ENCODE results near the gene SLC7A7. TPM values are rescaled to one million over a fixed set of nuclear protein-coding genes. Genes with fewer than 3 reads are reported as not detected.
"Not testable (repeated sequence)": the region's sequence is repeated elsewhere in the genome, so short reads cannot be mapped to it uniquely, and the experiment has no call there.

The SLC7A7 gene
- total RNA-seq, 1 experiment from 2014 or later: 1.1 TPM

DNA sequence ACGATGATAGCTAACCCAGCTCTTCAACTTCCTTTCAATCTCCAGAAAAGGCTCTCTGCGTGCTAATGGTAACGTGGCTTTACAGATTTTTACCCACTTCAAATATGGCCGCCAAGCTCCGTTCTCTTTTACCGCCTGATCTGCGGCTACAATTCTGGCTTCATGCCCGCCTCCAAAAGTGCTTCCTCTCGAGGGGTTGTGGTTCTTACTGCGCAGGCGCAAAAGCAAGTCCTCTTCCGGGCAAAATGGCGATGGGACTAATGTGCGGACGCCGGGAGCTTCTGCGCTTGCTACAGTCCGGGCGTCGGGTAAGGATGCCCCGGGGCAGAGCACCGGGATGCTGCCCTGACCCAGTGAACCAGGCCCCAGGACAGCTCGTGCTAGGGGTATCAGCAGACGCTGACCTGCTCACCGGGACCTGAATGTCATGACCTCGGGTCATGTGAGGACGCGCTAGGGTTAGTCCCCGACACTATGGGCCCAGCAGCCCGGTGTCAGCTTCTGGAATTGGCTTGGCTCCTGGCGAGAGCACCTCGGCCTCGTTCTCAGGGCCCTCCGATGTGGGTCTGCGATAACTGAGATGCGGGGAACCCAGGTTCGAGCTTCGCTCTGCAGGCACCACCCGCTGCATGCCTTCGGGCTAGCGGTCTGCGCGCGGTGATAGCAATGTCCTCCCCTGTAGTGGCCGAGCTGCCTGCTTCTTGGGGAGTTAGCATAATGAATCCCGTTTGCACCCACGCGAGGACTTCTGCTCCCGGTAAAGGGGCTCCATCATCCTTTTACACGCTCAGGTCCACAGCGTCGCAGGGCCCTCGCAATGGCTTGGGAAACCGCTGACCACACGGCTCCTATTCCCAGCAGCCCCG, 48.5 kb downstream of the SLC7A7 start, which contains the start of gene OXA1L:
TSS of gene OXA1L (plus strand) at position 232 of the 866 bp plus-strand sequence. CDS start at position 246, 14 bp downstream.
- peak; percentile 99 for DNase-seq (ENCODE audit: extremely low read depth, low read depth)

DNA sequence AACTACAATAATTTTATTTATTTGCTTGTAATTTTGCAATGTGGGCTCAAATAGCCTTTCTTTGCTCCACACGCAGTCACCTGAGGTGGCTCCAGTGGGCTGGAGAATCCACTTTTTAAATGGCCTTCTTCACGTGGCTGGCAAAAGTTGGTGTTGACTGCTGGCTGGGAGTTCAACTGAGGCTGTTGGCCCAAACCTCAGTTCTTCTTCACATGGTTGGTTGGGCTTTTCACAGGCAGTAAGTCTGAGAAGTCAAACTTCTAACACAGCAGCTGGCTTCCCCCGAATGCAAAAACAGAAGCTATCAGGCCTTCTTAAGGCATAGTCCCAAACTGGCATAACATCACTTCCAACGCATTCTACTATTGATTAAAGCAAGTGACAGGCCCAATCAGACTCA, 50.9 kb downstream of the SLC7A7 start:
- no peak for DNase-seq (ENCODE audit: extremely low read depth, low read depth)

DNA sequence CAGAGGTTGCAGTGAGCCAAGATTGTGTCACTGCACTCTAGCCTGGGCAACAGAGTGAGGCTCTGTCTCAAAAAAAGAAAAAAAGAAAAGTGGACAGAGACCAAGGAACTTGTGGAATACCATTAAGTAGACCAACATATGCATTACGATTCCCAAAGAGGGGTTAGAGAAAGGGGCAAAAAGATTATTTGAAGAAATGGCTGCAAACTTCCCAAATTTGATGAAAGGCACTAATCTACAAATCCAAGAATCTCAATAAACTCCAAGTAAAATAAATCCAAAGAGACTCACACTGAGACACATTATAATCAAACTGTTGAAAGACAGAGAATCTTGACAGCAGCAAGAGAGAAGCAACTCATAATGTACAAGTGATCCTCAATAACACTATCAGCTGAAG, 53.5 kb downstream of the SLC7A7 start:
- no peak for DNase-seq (ENCODE audit: extremely low read depth, low read depth)

DNA sequence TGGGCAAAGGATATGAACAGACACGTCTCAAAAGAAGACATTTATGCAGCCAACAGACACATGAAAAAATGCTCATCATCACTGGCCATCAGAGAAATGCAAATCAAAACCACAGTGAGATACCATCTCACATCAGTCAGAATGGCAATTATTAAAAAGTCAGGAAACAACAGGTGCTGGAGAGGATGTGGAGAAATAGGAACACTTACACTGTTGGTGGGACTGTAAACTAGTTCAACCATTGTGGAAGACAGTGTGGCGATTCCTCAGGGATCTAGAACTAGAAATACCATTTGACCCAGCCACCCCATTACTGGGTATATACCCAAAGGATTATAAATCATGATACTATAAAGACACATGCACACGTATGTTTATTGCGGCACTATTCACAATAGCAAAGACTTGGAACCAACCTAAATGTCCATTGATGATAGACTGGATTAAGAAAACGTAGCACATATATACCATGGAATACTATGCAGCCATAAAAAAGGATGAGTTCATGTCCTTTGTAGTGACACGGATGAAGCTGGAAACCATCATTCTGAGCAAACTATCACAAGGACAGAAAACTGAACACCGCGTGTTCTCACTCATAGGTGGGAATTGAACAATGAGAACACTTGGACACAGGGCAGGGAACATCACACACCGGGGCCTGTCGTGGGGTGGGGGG, 57.1 kb downstream of the SLC7A7 start:
- DNase-seq (ENCODE audit: extremely low read depth, low read depth): not testable (repeated sequence)

DNA sequence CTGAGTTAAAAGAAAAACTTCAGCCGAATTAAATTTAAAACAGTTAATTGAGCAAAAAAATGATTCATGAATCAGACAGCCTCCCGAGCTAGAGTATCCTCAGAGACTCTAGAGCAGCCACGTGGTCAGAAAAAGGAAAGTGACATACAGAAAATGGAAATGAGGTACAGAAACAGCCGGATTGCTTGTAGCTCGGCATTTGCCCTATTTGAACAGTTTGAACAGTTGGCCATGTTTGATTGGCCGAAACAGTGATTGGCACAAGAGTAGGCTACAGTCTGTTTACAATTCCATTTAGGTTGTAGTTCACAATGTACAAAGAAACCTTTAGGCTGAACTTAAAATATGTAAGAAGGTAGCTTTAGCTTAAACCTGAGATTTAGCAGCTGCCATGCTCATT, 61.6 kb downstream of the SLC7A7 start:
- no peak for DNase-seq (ENCODE audit: extremely low read depth, low read depth)

DNA sequence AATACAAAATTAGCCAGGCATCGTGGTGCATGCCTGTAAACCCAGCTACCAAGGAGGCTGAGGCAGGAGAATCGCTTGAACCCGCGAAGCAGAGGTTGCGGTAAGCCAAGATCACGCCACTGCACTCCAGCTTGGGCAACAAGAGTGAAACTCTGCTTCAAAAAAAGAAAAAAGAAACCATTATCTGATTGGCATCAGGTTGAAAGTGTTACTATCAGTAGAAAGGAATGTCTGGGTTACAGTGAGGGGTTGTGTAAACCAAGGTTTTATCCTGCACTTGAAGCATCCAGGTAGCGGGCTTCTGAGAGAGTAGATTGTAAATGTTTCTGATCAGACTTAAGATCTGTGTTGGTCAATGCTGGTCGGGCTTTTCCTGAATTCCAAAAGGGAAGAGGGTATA, 62.8 kb downstream of the SLC7A7 start:
- no peak for DNase-seq (ENCODE audit: extremely low read depth, low read depth)

DNA sequence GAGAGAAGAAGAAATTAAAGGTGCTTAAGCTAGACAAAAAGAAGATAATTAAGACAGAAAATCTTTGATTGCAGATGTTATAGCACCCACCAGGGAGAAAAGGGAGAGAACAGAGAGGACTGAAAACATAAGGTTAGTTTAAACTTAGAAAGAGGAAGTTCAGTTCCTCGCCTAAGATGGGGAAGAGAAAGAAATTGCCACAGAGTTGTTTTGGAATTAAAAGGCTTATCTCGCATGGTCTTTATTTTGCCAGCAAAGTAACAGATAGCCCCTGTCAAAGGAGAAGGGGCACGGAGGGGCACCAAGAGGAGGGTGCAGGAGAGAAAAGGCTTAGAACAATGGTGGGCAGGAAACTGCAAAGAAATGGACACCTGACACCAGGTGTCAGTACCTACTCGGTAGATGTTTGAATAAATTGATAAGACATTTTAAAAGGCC, 66.6 kb downstream of the SLC7A7 start:
- no peak for DNase-seq (ENCODE audit: extremely low read depth, low read depth)

DNA sequence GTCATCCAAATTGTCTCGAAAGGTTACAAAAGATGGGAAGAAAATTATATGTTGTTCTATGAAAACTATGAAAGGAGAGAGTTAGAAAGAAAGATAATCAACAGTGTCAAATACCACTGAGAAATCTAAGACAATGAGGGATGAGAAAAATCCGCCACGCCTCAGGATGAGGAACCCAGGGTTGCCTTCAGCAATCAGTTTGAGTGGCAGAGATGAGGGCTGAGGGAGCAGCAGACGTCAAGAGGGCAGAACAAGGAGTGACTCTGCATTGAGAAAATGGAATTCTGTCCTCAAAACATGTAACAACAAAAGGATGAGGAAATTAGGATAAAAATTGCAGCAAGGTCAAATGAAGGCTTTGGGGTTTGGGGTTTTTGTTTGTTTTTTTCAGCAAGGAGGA, 67.0 kb downstream of the SLC7A7 start:
- DNase-seq (ENCODE audit: extremely low read depth, low read depth): no peak

DNA sequence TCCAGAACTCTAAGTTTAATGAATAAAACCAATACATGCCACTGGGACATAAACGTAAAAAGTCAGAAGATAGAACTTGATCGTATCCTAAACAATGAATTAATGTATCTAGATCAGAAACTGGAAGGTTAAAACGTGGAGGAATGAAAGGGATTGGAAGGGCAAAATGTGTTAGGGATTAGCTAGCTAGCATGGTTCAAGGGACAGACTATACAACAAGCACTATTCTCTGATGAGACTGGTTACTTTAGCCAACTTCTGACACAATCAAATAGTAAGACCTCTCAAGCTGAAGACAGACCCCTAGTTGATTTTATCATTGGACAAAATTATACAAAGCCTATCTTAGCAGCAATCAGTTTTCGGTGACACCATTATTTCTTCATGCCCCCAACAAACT, 67.5 kb downstream of the SLC7A7 start:
- no peak for DNase-seq (ENCODE audit: extremely low read depth, low read depth)

DNA sequence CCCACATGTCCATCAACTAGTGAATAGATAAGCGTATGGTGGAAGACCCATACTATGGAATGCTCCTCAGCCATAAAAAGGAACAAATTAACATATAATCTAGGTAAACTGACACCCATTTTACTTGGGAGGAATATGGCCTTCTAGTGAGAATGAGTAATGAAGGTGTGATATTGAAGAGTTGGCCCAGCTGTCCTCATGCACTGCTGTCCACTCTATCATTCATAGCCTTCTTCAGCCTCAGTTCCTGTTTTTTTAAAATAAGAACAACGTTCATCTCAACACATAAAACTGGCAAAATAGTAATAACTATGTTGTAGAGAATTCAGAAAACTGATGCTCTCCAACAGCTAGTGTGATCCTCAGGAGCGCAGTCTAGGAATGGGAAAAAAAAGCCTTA, 75.2 kb downstream of the SLC7A7 start:
- no peak for DNase-seq (ENCODE audit: extremely low read depth, low read depth)

DNA sequence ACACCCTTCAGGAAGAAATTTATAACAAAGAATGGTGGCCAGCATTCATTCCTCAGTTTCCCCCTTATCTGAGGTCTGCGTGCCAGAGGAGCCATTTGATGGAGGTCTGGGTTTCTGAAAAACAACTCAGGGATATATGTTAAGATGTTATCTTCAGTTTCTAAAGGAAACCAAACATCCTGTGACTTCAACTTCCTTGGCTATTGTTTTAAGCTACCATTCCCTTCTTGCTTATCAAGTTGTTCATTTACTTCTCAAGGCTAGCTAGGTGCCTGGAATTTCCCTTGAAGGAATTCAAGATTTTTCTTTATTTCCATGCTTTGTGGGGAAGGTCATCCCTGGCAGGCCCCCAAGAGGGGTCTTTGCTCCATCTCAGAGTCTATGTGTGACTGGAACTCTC, 75.8 kb downstream of the SLC7A7 start:
- DNase-seq (ENCODE audit: extremely low read depth, low read depth): no peak

DNA sequence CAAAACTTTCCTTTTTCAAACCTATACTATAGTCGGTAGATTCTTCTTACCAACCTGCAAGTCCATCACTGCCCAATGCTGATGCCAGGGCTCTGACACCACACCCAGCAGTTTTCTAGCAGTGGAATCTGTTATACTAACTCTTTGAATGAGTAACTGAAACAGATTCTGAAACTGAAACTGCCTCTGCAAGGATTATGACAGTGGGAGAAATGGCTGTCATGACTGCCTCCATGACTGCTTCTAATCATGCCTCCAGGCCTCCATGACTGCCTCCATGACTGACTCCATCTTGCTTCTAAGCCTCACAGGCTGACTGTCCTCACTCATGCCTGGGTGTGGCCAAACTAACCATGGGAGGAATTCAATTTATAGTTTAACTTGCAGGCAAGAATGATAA, 78.2 kb downstream of the SLC7A7 start:
- no peak for DNase-seq (ENCODE audit: extremely low read depth, low read depth)

DNA sequence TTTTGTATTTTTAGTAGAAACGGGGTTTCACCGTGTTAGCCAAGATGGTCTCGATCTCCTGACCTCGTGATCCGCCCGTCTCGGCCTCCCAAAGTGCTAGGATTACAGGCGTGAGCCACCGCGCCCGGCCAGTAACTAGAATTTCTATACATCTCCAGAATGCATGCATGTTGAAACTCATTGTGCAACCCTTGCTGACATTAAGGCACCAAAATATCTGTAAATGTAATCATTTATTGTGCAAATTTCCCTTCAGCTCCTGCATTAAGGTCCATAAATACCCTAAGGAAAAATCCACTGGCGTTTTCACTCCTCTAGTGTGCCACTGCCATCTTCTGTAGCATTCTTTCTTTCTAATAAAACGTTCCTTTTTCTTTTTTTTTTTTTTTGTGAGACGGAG, 78.9 kb downstream of the SLC7A7 start:
- not testable (repeated sequence) for DNase-seq (ENCODE audit: extremely low read depth, low read depth)

DNA sequence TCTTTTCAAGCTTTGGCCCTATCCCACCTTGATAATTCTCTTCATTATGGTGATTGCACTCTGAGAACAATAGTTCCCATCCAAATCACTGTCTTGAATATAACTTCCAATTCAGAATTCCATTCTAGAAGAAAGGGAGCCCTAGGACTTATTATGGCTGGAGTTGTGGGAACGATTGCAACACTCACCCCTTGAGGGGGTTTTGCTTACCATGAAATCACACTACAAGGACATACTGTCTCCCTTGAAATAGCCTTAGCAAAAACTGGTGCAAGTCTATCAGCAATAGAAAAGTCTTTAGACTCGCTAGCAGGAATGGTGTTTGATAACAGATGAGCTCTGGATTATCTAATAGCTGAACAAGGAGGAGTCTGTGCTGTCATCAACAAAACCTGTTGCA, 80.1 kb downstream of the SLC7A7 start:
- no peak for DNase-seq (ENCODE audit: extremely low read depth, low read depth)

DNA sequence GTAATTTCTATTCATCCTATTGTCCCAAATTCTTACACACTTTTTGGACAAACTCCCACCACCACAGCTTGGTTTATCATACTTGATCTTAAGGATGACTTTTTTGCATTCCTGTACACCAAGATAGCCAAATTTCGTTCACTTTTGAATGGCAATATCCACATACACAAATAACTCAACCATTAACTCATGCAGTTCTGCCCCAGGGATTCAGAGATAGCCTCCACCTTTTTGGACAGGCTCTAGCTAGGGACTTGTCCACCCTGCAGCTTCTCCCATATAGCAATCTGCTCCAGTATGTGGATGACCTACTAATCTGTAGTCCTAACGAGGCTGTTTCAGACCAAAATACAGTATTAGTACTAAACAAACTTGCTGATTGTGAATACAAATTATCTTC, 81.4 kb downstream of the SLC7A7 start:
- no peak for DNase-seq (ENCODE audit: extremely low read depth, low read depth)

DNA sequence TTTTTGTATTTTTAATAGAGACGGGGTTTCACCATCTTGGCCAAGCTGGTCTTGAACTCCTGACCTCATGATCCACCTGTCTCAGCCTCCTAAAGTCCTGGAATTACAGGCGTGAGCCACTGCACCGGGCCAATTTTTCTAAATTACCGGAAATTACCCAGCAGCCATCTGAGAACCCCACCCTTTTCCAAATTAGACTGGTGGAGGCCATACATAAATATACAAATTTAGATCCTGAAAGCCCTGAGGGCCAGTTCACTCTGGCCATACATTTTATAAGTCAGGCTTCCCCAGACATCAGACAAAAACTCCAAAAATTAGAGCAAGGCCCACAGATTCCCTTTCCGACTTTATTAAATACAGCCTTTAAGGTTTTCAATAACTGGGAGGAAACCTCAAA, 83.2 kb downstream of the SLC7A7 start:
- DNase-seq (ENCODE audit: extremely low read depth, low read depth): not testable (repeated sequence)

DNA sequence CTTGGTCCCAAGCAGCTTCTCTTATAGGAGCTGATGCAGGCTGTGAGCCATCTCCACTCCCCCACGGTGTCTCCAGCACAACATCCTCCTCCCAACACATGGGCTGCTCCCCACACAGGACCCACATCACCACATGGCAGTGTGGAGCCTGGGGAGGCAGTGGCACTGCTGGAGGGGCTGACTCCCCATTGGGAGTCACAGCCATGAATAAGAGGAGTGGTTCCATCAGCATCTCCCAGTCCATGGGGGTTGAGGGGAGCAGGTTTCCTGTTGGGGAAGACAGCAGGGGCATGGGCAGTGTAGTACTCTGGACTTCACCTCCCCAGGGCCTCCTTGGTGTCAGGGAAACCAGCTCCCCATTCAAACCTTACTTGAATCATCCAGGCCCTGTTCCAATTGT, 89.2 kb downstream of the SLC7A7 start:
- no peak for DNase-seq (ENCODE audit: extremely low read depth, low read depth)

DNA sequence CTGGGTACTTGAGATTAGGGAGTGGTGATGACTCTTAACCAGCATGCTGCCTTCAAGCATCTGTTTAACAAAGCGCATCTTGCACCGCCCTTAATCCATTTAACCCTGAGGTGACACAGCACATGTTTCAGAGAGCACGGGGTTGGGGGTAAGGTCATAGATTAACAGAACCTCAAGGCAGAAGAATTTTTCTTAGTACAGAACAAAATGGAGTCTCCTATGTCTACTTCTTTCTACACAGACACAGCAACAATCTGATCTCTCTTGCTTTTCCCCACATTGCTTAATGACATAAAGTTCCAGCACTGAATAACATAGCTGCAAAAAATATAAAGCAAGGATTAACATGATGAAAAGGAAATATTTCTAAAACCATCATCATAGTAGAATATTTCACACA, 89.9 kb downstream of the SLC7A7 start:
- not testable (repeated sequence) for DNase-seq (ENCODE audit: extremely low read depth, low read depth)

DNA sequence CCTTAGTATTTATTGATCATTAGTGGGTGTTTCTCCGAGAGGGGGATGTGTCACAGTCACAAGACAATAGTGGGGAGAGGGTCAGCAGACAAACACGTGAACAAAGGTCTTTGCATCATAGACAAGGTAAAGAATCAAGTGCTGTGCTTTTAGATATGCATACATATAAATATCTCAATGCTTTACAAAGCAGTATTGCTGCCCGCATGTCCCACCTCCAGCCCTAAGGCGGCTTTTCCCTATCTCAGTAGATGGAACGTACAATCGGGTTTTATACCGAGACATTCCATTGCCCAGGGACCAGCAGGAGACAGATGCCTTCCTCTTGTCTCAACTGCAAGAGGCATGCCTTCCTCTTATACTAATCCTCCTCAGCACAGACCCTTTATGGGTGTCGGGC, 90.4 kb downstream of the SLC7A7 start:
- DNase-seq (ENCODE audit: extremely low read depth, low read depth): not testable (repeated sequence)

DNA sequence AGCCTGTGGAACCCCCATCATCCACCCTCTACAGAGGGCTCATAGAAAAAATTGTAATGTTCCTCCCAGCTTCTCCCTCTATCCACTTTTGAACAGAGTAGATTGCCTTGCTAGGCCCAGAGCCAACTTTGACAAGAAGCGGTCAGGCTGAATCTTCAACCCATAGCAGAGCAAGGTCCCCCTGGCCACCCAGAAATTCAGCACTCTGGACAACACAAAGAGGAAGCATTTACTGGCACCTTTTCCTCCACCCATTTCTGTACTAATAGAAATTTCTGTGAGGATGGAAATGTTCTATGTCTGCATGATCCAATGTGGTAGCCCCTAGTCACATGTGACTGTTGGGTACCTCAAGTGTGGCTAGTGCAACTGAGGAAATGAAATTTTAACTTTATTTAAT, 91.4 kb downstream of the SLC7A7 start:
- no peak for DNase-seq (ENCODE audit: extremely low read depth, low read depth)

Data from NCI-H460 (cell line).